GM18951 (cell line): ENCODE results near the gene H19.

Source experiments
- POLR2A ChIP-seq: IDR thresholded peaks from 4 replicates; pipeline ENCODE4 v1.6.1; 2011; ENCODE audit warnings: mild to moderate bottlenecking; ENCODE audit not compliant: insufficient read length, insufficient read depth; ENCODE audit errors: extremely low read depth
- in situ Hi-C: fragments of 300-500 bp; cut with MboI; formaldehyde crosslinking; loops from one replicate; pipeline ENCODE4 v1.12.0; 2022; ENCODE audit warnings: low sequenced_read_pairs, mixed read lengths, inconsistent platforms; ENCODE audit not compliant: unreplicated experiment

Gene H19

DNA sequence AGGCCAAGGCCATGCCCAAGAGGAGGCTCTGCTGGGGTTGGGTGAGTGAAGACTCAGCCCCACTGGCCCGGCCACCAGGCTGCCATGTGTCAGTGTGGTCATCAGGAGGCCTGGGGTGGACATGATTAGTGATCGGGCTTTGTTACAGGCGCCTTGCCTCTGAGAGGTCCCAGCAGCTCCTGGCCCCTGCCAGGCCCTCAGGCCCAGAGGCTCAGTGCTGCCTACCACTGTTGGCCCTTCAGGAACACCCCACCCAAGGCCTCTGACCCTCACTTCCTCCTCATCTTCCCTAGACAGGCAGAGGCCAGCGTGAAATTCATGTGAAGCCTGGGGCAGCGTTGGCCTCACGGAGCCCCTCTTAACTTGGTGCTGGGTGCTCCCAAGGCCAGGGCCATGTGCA, 48.3 kb downstream of the H19 start:
- in situ Hi-C loops, result no loop called here
- no peak for TF ChIP-seq POLR2A

DNA sequence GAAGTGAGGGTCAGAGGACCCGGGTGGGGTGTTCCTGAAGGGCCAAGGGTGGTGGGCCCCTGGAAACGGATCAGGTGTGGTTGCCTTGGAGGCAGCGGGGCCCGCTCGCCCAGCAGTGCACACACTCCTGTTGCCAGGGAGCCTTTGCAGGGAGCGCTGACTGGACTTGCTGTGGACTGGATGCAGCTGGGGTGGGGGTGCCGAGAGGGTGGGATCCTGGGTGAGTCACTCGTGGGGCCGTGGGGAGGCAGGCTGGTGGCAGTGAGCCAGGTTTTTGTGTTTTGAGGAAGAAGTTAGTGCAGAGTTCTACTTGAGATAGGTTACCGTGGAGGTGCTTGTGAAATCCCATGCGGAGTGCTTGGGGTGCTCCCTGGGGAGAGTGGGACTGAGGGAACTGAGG, 49.3 kb downstream of the H19 start:
- in situ Hi-C loops, result no loop called here
- TF ChIP-seq POLR2A, result no peak

DNA sequence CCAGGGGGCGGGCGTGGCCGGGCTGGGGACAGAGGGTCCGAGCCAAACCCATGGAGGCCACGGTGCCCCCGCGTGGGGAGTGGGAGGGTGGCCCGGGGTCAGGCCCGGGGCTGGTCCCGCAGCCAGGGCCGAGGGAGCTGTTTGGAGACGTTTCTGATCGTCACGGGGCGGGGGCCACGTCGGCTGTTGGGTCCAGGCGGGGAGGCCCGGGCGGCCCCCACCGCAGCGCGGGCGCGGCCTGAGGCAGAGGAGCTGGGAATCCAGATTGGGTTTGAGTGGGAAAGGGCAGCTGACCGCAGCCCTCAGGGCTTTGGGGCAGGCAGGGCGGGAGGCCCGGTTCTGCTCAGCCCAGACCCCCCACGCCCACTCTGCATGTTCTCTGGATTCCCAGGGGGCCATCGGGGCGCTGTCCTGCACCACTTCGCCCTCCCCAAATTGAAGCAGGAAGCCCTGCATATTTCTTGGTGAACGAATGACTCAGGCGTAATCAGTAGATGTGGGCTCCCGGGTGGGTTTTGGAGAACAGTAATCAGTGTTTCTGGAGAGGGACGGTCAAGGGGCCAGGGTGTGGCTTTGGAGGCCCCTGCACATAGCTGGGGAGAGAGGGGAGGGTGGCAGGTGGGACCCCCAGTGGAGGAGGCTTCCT, 49.9 kb downstream of the H19 start:
- in situ Hi-C loops, result no loop called here
- TF ChIP-seq POLR2A, result no peak

DNA sequence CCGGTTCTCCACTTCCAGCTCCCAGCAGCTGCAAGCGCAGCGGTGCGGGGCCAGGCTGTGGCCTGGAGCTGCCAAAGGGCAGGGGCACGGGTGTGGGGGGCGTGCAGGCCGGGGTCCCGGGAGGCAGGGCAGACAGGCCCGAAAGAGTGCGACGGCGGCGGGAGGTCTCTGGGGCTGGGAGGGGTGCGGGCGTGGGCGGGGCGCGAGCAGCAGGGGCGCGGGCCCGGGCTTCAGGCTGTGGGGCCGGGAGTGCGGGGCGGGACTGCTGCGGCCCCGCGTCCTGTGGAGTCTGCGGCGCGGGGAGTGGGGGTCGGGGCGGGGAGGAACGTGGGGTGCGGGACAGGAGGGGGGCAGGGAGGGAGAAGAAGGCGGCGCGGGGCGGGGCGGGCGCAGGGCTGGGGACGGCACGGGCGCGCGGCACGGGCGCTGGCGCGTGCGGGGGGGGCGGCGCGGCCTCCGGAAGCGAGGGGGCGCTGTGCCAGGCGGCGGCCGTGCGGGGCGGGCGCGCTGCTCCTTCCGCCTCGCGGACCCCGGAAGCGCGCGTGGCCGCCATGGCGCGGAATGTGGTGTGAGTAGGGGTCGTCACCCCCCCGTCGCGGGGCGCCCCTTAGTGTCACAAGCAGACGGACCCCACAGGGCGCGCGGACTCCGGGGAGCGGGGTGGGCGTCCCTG, 50.7 kb downstream of the H19 start, which contains the start of gene MRPL23:
MRPL23 (plus strand) TSS at position 521 of the 673 bp plus-strand sequence; CDS start at position 552, 31 bp downstream.
- in situ Hi-C loops, result no loop called here
- TF ChIP-seq POLR2A, result no peak
